ENCODE data around the gene PLK5.

DNA sequence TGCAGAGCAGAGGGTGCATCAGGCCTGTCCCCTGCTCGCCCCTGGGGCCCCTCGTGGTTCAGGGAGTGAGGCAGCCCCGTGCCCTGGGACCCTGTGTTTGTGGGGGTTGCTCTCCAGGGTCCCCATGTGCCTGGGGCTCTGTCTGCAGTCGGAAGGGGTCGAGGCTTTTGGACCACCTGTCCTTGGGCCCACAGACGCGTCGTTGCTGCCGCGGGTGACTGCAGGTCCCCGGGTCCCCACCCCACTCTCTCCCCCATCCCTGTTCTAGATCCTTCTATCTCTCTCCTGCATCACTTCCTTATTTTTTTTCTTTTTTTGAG is 35.6 kb upstream of the PLK5 start:
- no peak for TF ChIP-seq POLR2A (IDR thresholded peaks at IDR 0.05)
- TF ChIP-seq, protein P1, sequence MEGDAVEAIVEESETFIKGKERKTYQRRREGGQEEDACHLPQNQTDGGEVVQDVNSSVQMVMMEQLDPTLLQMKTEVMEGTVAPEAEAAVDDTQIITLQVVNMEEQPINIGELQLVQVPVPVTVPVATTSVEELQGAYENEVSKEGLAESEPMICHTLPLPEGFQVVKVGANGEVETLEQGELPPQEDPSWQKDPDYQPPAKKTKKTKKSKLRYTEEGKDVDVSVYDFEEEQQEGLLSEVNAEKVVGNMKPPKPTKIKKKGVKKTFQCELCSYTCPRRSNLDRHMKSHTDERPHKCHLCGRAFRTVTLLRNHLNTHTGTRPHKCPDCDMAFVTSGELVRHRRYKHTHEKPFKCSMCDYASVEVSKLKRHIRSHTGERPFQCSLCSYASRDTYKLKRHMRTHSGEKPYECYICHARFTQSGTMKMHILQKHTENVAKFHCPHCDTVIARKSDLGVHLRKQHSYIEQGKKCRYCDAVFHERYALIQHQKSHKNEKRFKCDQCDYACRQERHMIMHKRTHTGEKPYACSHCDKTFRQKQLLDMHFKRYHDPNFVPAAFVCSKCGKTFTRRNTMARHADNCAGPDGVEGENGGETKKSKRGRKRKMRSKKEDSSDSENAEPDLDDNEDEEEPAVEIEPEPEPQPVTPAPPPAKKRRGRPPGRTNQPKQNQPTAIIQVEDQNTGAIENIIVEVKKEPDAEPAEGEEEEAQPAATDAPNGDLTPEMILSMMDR (IDR thresholded peaks at IDR 0.05): no peak
- TF ChIP-seq POLR2AphosphoS5 (IDR thresholded peaks at IDR 0.05): no peak
- no peak for TF ChIP-seq EP300 (IDR thresholded peaks at IDR 0.05; ENCODE audit: low read depth)

All from transverse colon (tissue), 4 donors.